ENCODE results near the gene HSPBAP1. TPM values are rescaled to one million over a fixed set of nuclear protein-coding genes. Genes with fewer than 3 reads are reported as not detected.

Gene HSPBAP1
- total and polyA plus RNA-seq, 2 of the 13 experiments (the other 11 are each of a cell fraction or from before 2014, with no cell fraction given) = 4.2 to 5.1 TPM

- Histone ChIP-seq H3K4me3 (replicated peaks in 1 of 3; ENCODE audit: insufficient read depth in 1 of 3, low read depth in 2 of 3, low read length in 3 of 3) (no peak overlapping the region), H3K27ac (ENCODE audit: extremely low read length, insufficient read depth, low read length) (no peak overlapping the region), H2AFZ (ENCODE audit: low read length) (no peak overlapping the region), H3K27me3 (ENCODE audit: control insufficient read depth in 1 of 2, insufficient read depth in 2 of 2, low read length in 2 of 2) (no peaks in the 10 kb centered on the region), H4K20me1 (ENCODE audit: insufficient read depth, low read length) (no peaks in the 10 kb centered on the region), H3K4me1 (ENCODE audit: insufficient read depth, low read length) (peaks cover 45% of the 10 kb centered on the region), H3K9ac (ENCODE audit: insufficient read depth, low read depth, low read length) (no peak overlapping the region), H3K36me3 (replicated peaks in 1 of 2; ENCODE audit: control insufficient read depth in 1 of 2, insufficient read depth in 2 of 2, low read length in 2 of 2) (0 out of 5 replicates have a peak, but pooled peaks cover 0 to 9% of the 10 kb centered on the region in 2 experiments), H3K79me2 (ENCODE audit: insufficient read depth, low read length) (no peaks in the 10 kb centered on the region), H3K4me2 (ENCODE audit: low read depth, low read length) (no peak overlapping the region), H3K9me3 (ENCODE audit: low read length) (no peaks in the 10 kb centered on the region)
- ChIA-PET CTCF (ENCODE audit: low intra/inter-chr PET ratio, low total read pairs) (no interaction called here), POLR2A (no interaction called here)
- intact Hi-C loops (cut with micrococcal nuclease; ENCODE audit: unreplicated experiment) (no loop called here), in situ Hi-C loops (cut with HindIII; ENCODE audit: extremely low pct_ligation_motif_present, low pct_unique_long_range_greater_than_20kb) (loop anchor here (25.0 kb wide), 1 partner anchor 1133 kb away; the partner anchor contains the start of gene ARGFX)
- ATAC-seq (no peak), DNase-seq (ENCODE audit: low spot score) (no peak), FAIRE-seq (no peak)
- no TSS peak for BruUV-seq (replicated peaks)
- WGBS (ENCODE audit: low lambda C conversion rate) = 98% methylated on average over 7 of the region's 7 CpGs
- no peak for TF ChIP-seq ZZZ3 (CRISPR knock-in tag; IDR thresholded peaks at IDR 0.05; ENCODE audit: borderline replicate concordance)
- no peak for TF ChIP-seq ZNF253 (CRISPR knock-in tag; IDR thresholded peaks at IDR 0.05; ENCODE audit: borderline replicate concordance)
- no peak for TF ChIP-seq ARID5B (CRISPR knock-in tag; IDR thresholded peaks at IDR 0.05)
- TF ChIP-seq RNF219 (CRISPR knock-in tag; IDR thresholded peaks at IDR 0.05) = no peak
- no peak for TF ChIP-seq ZNF143 (CRISPR knock-in tag; IDR thresholded peaks at IDR 0.05)
- TF ChIP-seq AGO2 (optimal IDR thresholded peaks at IDR 0.05; ENCODE audit: low read depth, low read length) = no peak
- TF ChIP-seq, protein P1, sequence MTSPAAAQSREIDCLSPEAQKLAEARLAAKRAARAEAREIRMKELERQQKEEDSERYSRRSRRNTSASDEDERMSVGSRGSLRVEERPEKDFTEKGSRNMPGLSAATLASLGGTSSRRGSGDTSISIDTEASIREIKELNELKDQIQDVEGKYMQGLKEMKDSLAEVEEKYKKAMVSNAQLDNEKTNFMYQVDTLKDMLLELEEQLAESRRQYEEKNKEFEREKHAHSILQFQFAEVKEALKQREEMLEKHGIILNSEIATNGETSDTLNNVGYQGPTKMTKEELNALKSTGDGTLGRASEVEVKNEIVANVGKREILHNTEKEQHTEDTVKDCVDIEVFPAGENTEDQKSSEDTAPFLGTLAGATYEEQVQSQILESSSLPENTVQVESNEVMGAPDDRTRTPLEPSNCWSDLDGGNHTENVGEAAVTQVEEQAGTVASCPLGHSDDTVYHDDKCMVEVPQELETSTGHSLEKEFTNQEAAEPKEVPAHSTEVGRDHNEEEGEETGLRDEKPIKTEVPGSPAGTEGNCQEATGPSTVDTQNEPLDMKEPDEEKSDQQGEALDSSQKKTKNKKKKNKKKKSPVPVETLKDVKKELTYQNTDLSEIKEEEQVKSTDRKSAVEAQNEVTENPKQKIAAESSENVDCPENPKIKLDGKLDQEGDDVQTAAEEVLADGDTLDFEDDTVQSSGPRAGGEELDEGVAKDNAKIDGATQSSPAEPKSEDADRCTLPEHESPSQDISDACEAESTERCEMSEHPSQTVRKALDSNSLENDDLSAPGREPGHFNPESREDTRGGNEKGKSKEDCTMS (CRISPR knock-in tag; conservative IDR thresholded peaks at IDR 0.05) = no peak
- no peak for TF ChIP-seq BRCA1 (CRISPR knock-in tag; IDR thresholded peaks at IDR 0.05)
- TF ChIP-seq NCOA2 (CRISPR knock-in tag; IDR thresholded peaks at IDR 0.05) = no peak
- no peak for TF ChIP-seq HMG20A (CRISPR knock-in tag; IDR thresholded peaks at IDR 0.05; ENCODE audit: borderline replicate concordance)
- TF ChIP-seq HOXD1 (CRISPR knock-in tag; IDR thresholded peaks at IDR 0.05) = no peak
- no peak for TF ChIP-seq ZNF788 (CRISPR knock-in tag; IDR thresholded peaks at IDR 0.05; ENCODE audit: borderline replicate concordance)
Observed at GRCh38 chr3:122694966-122695365, 98.7 kb downstream of the HSPBAP1 start.

Data from HepG2 (cell line).